ENCODE data around the gene RSU1. TPM values are rescaled to one million over a fixed set of nuclear protein-coding genes. Genes with fewer than 3 reads are reported as not detected.

Gene RSU1
- polyA plus RNA-seq, 1 donor (not counting 4 experiments of a cell fraction or from before 2014, with no cell fraction given), result 125 TPM

DNA sequence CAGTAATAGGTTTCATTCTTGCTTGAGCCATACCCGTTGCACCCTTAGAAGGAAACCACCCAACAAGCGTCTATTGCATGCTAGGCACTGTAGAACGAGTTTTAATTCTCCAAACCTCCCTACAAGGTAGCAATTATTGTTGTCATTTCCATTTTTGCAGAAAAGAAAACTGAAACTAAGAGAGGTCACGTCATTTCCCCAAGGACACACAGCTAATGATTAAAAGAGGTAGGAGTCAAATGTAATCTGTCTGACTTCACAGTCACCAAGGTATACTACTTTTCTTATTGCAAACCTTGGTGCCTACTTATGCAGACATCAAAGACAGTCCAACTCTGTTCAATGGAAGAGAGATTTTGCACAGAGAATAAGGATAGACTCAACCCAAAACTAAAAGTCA lies 246.5 kb downstream of the RSU1 start:
- TF ChIP-seq, protein P1, sequence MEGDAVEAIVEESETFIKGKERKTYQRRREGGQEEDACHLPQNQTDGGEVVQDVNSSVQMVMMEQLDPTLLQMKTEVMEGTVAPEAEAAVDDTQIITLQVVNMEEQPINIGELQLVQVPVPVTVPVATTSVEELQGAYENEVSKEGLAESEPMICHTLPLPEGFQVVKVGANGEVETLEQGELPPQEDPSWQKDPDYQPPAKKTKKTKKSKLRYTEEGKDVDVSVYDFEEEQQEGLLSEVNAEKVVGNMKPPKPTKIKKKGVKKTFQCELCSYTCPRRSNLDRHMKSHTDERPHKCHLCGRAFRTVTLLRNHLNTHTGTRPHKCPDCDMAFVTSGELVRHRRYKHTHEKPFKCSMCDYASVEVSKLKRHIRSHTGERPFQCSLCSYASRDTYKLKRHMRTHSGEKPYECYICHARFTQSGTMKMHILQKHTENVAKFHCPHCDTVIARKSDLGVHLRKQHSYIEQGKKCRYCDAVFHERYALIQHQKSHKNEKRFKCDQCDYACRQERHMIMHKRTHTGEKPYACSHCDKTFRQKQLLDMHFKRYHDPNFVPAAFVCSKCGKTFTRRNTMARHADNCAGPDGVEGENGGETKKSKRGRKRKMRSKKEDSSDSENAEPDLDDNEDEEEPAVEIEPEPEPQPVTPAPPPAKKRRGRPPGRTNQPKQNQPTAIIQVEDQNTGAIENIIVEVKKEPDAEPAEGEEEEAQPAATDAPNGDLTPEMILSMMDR (optimal IDR thresholded peaks at IDR 0.05 in 1 of 3, IDR thresholded peaks at IDR 0.05 in 1 of 3, conservative IDR thresholded peaks at IDR 0.05 in 1 of 3; ENCODE audit: extremely low read depth in 1 of 3, insufficient read depth in 2 of 3, low read length in 3 of 3), result no peak
- no peak for TF ChIP-seq EZH2 (IDR thresholded peaks at IDR 0.05; ENCODE audit: low read length)
- dilution Hi-C loops (cut with MboI; ENCODE audit: extremely low pct_ligation_motif_present, low sequenced_read_pairs), result no loop called here
- FAIRE-seq, result no peak
- Histone ChIP-seq H2AFZ (ENCODE audit: control insufficient read depth, low read length) (no peak overlapping the region), H3K4me2 (ENCODE audit: control insufficient read depth, extremely low read depth, insufficient read depth, low read depth, low read length) (no peak overlapping the region), H3K4me1 (ENCODE audit: control insufficient read depth, extremely low read depth, insufficient read depth, low read length) (no peaks in the 10 kb centered on the region), H3K4me3 (ENCODE audit: control insufficient read depth in 2 of 3, extremely low read depth in 1 of 3, insufficient read depth in 2 of 3, low read depth in 1 of 3, low read length in 3 of 3) (no peak overlapping the region), H3K27me3 (ENCODE audit: control insufficient read depth, extremely low read depth, insufficient read depth, low read length) (no peaks in the 10 kb centered on the region), H3K79me2 (ENCODE audit: control insufficient read depth, insufficient read depth, low read length) (no peaks in the 10 kb centered on the region), H3K36me3 (ENCODE audit: control insufficient read depth in 2 of 2, extremely low read depth in 1 of 2, insufficient read depth in 2 of 2, low read length in 2 of 2) (no peaks in the 10 kb centered on the region), H3K9ac (ENCODE audit: control insufficient read depth, extremely low read depth, insufficient read depth, low read length) (no peak overlapping the region), H3K9me3 (ENCODE audit: control insufficient read depth, low read depth, low read length) (no peaks in the 10 kb centered on the region), H4K20me1 (ENCODE audit: control insufficient read depth, extremely low read depth, insufficient read depth, low read length) (no peaks in the 10 kb centered on the region), H3K9me1 (ENCODE audit: control insufficient read depth, extremely low read depth, insufficient read depth, low read length) (no peaks in the 10 kb centered on the region), H3K27ac (ENCODE audit: control insufficient read depth, insufficient read depth, low read length) (no peak overlapping the region)
- no peak for DNase-seq (ENCODE audit: low read depth, low spot score)

DNA sequence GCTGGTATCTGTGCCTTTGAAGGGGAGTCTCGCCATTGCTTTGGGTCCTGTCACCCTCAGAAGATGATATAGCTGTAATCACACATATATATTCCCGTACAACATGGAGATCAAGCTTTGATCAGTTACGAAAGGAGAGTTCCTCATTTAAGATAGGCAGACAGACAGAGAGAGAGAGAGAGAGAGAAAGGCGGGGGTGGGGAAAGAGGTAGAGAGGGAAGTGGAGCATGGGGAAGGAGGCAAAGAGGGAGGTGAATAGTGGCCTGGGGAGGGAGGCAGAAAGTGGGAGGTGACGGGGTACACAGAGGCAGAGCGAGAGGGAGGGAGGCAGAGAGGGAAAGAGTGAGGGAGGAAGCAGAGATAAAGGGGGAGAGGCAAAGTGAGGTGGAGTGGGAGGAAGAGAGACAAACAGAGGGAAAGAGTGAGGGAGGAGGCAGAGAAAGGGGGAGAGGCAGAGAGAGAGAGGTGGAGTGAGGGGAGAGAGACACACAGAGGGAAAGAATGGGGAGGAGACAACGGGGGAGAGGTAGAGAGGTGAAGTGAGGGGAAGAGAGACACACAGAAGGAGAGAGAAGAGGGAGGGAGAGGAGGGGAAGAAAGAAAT lies 250.9 kb downstream of the RSU1 start:
- TF ChIP-seq, protein P1 (optimal IDR thresholded peaks at IDR 0.05 in 1 of 3, IDR thresholded peaks at IDR 0.05 in 1 of 3, conservative IDR thresholded peaks at IDR 0.05 in 1 of 3; ENCODE audit: extremely low read depth in 1 of 3, insufficient read depth in 2 of 3, low read length in 3 of 3), result no peak
- no peak for TF ChIP-seq EZH2 (IDR thresholded peaks at IDR 0.05; ENCODE audit: low read length)
- H2AFZ ChIP-seq (ENCODE audit: control insufficient read depth, low read length), result no peak overlapping the region
- no peaks in the 10 kb centered on the region for H3K9me1 ChIP-seq (ENCODE audit: control insufficient read depth, extremely low read depth, insufficient read depth, low read length)
- H3K79me2 ChIP-seq (ENCODE audit: control insufficient read depth, insufficient read depth, low read length), result no peaks in the 10 kb centered on the region
- FAIRE-seq, result no peak
- H3K4me1 ChIP-seq (ENCODE audit: control insufficient read depth, extremely low read depth, insufficient read depth, low read length), result no peaks in the 10 kb centered on the region
- H3K36me3 ChIP-seq (ENCODE audit: control insufficient read depth in 2 of 2, extremely low read depth in 1 of 2, insufficient read depth in 2 of 2, low read length in 2 of 2), result no peaks in the 10 kb centered on the region
- dilution Hi-C loops (cut with MboI; ENCODE audit: extremely low pct_ligation_motif_present, low sequenced_read_pairs), result no loop called here
- no peaks in the 10 kb centered on the region for H3K9me3 ChIP-seq (ENCODE audit: control insufficient read depth, low read depth, low read length)
- no peak for DNase-seq (ENCODE audit: low read depth, low spot score)
- H3K27me3 ChIP-seq (ENCODE audit: control insufficient read depth, extremely low read depth, insufficient read depth, low read length), result no peaks in the 10 kb centered on the region
- H3K9ac ChIP-seq (ENCODE audit: control insufficient read depth, extremely low read depth, insufficient read depth, low read length), result no peak overlapping the region
- no peaks in the 10 kb centered on the region for H4K20me1 ChIP-seq (ENCODE audit: control insufficient read depth, extremely low read depth, insufficient read depth, low read length)
- H3K4me3 ChIP-seq (ENCODE audit: control insufficient read depth in 2 of 3, extremely low read depth in 1 of 3, insufficient read depth in 2 of 3, low read depth in 1 of 3, low read length in 3 of 3), result no peak overlapping the region
- no peak overlapping the region for H3K27ac ChIP-seq (ENCODE audit: control insufficient read depth, insufficient read depth, low read length)
- H3K4me2 ChIP-seq (ENCODE audit: control insufficient read depth, extremely low read depth, insufficient read depth, low read depth, low read length), result peak overlapping the region; percentile 5
